Measurements from ENCODE around the gene ADD2. TPM values are rescaled to one million over a fixed set of nuclear protein-coding genes. Genes with fewer than 3 reads are reported as not detected.

Gene ADD2
- total RNA-seq, 2 experiments from 2014 or later: 4.4 to 6.4 TPM

DNA sequence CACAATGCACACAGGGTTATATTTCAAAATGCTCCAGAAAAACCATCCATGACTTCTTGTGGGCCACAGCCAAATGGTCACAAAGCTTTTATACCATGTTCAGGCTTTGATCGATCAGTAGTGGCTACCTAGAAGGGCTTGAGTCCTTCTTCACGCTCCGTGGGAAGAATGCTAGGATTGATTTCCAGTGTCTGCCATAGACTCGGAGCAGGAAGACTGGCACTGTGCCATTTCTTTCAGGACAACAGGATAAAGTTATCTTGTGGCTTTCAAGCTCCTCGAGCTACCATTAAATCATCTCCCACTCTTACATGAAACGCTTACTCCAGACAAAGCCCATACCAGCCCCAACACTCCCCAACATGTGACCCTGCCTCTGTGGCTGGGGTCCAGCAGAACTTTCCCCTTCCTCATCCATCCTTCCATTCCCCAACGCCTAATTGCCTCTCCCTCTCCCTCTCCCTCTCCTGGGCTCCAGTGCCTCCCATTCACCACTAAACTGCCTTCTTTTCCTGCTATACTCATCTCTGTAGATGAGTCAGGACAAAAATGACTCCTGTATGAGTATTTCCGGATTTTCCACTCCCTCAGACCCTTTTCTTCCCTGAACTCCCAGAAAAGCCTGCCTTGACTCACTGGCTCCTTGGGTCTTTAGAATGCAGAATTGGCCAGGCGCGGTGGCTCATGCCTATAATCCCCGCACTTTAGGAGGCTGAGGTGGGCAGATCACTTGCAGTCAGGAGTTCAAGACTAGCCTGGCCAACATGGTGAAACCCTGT is 40.9 kb downstream of the ADD2 start:
- no peaks in the 10 kb centered on the region for H3K4me1 ChIP-seq (ENCODE audit: insufficient read depth, low read length)
- CTCF ChIA-PET: no interaction called here
- H3K27me3 ChIP-seq (ENCODE audit: control insufficient read depth in 1 of 2, insufficient read depth in 2 of 2, low read length in 2 of 2): no peaks in the 10 kb centered on the region
- H3K36me3 ChIP-seq (ENCODE audit: insufficient read depth, low read length): no peaks in the 10 kb centered on the region
- ATAC-seq (ENCODE audit: poor library complexity): no peak
- intact Hi-C loops (cut with DNase I, micrococcal nuclease): no loop called here
- no peaks in the 10 kb centered on the region for H3K27me3 Mint-ChIP-seq
- POLR2A ChIA-PET: no interaction called here
- H3K4me3 Mint-ChIP-seq: no peak overlapping the region
- H3K9me3 Mint-ChIP-seq: no peaks in the 10 kb centered on the region
- H3K27ac Mint-ChIP-seq: no peak overlapping the region
- DNase-seq: no peak
- H3K27ac ChIP-seq (ENCODE audit: low read depth in 1 of 2, low read length in 2 of 2): no peak overlapping the region
- H3K4me1 Mint-ChIP-seq (ENCODE audit: low read depth): no peaks in the 10 kb centered on the region
- no peak overlapping the region for H3K4me3 ChIP-seq (ENCODE audit: low read length)
- TF ChIP-seq, protein P1, sequence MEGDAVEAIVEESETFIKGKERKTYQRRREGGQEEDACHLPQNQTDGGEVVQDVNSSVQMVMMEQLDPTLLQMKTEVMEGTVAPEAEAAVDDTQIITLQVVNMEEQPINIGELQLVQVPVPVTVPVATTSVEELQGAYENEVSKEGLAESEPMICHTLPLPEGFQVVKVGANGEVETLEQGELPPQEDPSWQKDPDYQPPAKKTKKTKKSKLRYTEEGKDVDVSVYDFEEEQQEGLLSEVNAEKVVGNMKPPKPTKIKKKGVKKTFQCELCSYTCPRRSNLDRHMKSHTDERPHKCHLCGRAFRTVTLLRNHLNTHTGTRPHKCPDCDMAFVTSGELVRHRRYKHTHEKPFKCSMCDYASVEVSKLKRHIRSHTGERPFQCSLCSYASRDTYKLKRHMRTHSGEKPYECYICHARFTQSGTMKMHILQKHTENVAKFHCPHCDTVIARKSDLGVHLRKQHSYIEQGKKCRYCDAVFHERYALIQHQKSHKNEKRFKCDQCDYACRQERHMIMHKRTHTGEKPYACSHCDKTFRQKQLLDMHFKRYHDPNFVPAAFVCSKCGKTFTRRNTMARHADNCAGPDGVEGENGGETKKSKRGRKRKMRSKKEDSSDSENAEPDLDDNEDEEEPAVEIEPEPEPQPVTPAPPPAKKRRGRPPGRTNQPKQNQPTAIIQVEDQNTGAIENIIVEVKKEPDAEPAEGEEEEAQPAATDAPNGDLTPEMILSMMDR (IDR thresholded peaks at IDR 0.05): no peak
- no peaks in the 10 kb centered on the region for H3K9me3 ChIP-seq (ENCODE audit: control insufficient read depth in 1 of 2, insufficient read depth in 1 of 2, low read length in 2 of 2)
- no peaks in the 10 kb centered on the region for H3K36me3 Mint-ChIP-seq (ENCODE audit: low read depth)

DNA sequence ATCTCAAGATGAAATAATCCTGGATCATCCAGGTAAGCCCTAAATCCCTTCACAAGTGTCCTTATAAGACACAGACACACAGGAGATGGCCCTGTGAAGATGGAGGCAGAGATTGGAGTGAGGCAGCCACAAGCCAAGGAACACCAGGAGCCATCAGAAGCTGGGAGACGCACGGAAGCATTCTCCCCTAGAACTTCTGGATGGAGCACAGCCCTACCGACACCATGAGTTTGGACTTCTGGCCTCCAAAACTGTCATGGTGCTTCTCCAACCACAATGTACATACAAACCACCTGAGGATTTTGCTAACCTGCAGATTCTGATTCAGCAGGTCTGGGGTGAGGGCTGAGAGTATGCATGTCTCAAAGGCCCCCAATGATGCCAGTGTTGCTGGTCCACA is 42.5 kb downstream of the ADD2 start:
- no peaks in the 10 kb centered on the region for H3K36me3 ChIP-seq (ENCODE audit: insufficient read depth, low read length)
- no peaks in the 10 kb centered on the region for H3K9me3 ChIP-seq (ENCODE audit: control insufficient read depth in 1 of 2, insufficient read depth in 1 of 2, low read length in 2 of 2)
- no peak overlapping the region for H3K27ac ChIP-seq (ENCODE audit: low read depth in 1 of 2, low read length in 2 of 2)
- Mint-ChIP-seq H3K4me3 (no peak overlapping the region), H3K4me1 (ENCODE audit: low read depth) (no peaks in the 10 kb centered on the region), H3K27ac (no peak overlapping the region), H3K36me3 (ENCODE audit: low read depth) (no peaks in the 10 kb centered on the region), H3K9me3 (no peaks in the 10 kb centered on the region), H3K27me3 (no peaks in the 10 kb centered on the region)
- CTCF ChIA-PET: no interaction called here
- H3K4me3 ChIP-seq (ENCODE audit: low read length): no peak overlapping the region
- TF ChIP-seq, protein P1 (IDR thresholded peaks at IDR 0.05): no peak
- H3K27me3 ChIP-seq (ENCODE audit: control insufficient read depth in 1 of 2, insufficient read depth in 2 of 2, low read length in 2 of 2): no peaks in the 10 kb centered on the region
- POLR2A ChIA-PET: no interaction called here
- no peak for DNase-seq
- intact Hi-C loops (cut with DNase I, micrococcal nuclease): no loop called here
- no peak for ATAC-seq (ENCODE audit: poor library complexity)
- H3K4me1 ChIP-seq (ENCODE audit: insufficient read depth, low read length): no peaks in the 10 kb centered on the region

DNA sequence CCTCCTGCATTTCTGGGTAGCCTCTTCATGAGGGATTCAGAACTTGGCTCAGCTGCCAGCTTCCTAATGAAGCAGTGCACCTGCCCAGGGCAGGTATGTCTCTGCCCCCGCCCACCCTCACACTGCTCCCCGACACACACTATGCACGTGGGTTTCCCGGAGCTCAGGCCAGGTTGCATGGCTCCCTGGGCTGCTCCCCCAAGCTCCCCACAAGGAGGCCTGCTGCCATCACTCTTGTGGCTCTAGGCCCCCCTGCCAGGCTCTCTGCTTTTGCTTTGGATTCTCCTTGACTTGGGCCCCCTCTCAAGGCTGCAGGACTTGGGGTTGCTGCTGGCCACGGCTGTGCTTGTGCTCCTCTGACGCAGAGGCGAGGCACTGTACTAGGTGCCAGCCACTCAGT is 43.6 kb downstream of the ADD2 start:
- no peaks in the 10 kb centered on the region for H3K36me3 ChIP-seq (ENCODE audit: insufficient read depth, low read length)
- CTCF ChIA-PET: no interaction called here

More for the DNA sequence above, 43.6 kb downstream of the ADD2 start:
- Histone ChIP-seq H3K4me1 (ENCODE audit: insufficient read depth, low read length) (no peaks in the 10 kb centered on the region), H3K4me3 (ENCODE audit: low read length) (no peak overlapping the region), H3K9me3 (ENCODE audit: control insufficient read depth in 1 of 2, insufficient read depth in 1 of 2, low read length in 2 of 2) (no peaks in the 10 kb centered on the region), H3K27ac (ENCODE audit: low read depth in 1 of 2, low read length in 2 of 2) (no peak overlapping the region), H3K27me3 (ENCODE audit: control insufficient read depth in 1 of 2, insufficient read depth in 2 of 2, low read length in 2 of 2) (no peaks in the 10 kb centered on the region)
- intact Hi-C loops (cut with DNase I, micrococcal nuclease): no loop called here
- Mint-ChIP-seq H3K9me3 (no peaks in the 10 kb centered on the region), H3K27ac (no peak overlapping the region), H3K36me3 (ENCODE audit: low read depth) (no peaks in the 10 kb centered on the region), H3K4me3 (no peak overlapping the region), H3K4me1 (ENCODE audit: low read depth) (no peaks in the 10 kb centered on the region), H3K27me3 (no peaks in the 10 kb centered on the region)
- POLR2A ChIA-PET: no interaction called here
- TF ChIP-seq, protein P1 (IDR thresholded peaks at IDR 0.05): no peak
- ATAC-seq (ENCODE audit: poor library complexity): no peak
- DNase-seq: no peak

Data from CD4-positive, alpha-beta T cell (primary cell).